AG20443 (cell line): ENCODE results near the gene CDK8.

Experiments
- DNase-seq: peaks from one replicate; pipeline ENCODE4 v3.0.0; 2012; ENCODE audit warnings: low spot score, mixed read lengths

CDK8 gene

DNA sequence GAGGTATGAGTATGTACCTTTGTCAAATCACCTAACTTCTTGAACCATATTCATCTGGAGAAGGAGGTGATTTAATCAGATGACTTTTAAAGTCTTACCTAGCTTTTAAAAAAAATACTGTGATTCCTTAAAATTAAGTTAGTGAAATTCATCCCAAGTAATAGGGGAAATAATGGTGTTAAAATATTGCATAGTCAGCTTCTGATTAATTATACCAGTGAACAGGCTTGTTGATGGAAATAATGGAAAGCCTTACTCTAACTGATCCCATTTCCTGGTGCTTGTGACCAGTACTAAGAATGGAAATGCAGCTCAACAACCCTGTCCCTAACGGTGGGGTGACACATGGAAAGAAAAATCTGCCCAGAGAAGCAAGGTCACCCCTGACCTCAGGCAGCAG is 130.7 kb downstream of the CDK8 start:
- DNase-seq, result no peak

DNA sequence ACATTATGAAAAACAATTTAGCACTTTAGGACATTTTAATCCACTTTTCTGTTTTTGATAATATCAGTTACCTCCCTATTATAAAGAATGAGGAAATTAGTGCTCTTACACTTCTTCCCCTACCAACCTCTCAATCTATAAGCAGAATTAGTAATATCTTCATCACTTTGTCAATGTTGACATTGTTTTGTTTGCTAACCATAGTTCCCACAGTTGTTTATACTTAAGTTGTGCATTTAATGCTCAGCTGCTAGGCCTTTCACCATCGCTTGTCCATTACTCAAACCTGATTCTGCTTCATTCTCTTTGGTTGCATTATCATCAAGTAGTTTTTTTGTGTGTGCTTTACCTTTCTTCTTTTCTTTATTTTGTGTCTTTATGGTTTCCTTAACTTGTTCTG is 132.1 kb downstream of the CDK8 start:
- no peak for DNase-seq

DNA sequence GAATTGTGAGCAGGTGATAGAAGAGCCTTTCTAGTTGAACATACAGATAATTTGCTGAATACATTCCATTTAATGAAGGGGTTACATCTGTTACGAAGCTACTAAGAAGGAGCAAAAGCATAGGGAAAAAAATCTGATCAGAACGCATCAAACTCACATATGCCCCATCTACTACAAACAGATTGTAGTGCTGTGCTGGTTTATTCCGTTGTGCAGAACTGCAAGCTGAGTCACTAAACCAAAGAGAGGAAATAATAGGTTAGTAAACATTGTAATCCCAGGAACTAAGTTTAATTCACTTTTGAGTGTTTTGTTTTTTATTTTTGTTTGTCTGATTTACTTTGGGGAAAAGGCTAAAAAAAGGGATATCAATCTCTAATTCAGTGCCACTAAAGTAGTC is 136.3 kb downstream of the CDK8 start:
- no peak for DNase-seq

GRCh38 chr13:26400545-26400944 is 146.6 kb downstream of the CDK8 start:
- DNase-seq, result no peak

GRCh38 chr13:26401069-26401468 is 147.1 kb downstream of the CDK8 start:
- DNase-seq, result no peak

DNA sequence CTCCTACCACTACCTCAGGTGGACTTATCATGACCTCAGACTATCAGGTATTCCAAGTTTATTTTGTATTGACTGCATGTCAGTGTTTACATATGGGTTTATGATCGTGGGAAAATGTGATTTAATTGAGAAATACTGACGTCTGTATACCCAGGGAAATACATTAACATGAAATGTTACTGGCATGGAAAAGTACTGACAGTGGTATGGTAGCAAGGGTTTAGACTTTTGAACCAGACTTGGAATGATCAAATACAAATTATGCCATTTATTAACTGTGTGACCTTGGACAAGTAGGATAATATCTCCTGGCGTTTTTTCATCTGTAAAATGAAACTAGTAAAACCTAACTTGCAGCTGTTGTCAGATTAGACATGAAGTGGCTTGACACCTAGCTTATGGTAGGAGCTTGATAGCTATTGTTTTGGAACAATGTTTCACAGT is 147.7 kb downstream of the CDK8 start:
- DNase-seq, result no peak

DNA sequence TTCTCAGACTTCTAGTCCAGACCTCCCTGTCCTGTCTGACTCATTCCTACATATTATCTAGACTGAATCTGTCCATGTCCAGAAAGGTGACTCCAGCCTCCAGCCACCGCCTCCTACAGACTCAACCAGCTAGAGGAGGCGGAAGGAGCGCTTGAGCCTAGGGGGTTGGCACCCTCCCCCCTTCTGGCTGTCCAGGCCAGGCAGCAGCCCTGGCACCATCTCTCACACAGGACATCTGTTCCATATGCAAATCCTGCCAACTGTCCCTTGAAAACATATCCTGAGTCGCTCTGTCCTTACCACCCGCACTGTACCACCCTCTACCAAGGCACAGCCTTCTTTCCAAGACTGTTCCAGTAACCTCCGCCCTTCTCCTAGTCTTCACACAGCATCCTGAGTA is 152.9 kb downstream of the CDK8 start:
- no peak for DNase-seq

DNA sequence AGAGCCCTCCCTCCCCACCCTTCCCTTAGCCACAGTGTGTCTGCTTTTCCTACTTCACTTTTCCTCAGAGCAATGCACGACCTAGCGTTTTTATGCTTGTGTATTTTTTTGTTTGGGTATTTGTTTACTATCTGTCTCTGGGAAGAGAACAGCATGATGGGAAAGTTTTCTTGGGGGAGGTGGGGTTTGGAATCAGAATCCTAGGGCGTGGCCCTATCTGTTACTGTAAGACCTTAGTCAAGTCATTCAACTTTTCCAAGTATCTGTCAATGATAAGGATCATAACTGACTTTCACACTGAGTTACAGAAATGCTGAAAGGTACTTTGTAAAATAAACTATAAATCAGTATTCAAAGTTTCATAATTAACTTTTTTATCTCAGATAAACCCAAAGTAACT is 157.3 kb downstream of the CDK8 start:
- DNase-seq, result no peak

DNA sequence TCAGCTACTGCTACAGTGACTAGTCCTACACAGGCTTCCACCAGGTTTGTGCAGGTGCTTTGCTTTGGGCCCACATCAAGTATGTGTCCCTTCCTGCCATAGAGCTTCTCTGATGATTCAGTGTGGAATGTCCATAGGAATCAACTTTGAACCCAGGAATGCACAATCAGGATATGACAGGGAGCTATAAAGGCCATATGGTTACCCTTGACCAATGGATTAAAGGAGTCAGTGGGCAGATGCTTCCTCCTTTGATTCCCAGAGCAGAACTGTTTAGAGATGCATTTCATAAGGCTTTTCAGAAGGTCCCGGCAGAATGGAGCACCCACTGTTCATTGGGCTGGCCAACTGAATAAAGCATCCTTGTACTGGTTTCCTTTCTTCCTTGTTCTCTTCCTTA is 158.3 kb downstream of the CDK8 start:
- no peak for DNase-seq

DNA sequence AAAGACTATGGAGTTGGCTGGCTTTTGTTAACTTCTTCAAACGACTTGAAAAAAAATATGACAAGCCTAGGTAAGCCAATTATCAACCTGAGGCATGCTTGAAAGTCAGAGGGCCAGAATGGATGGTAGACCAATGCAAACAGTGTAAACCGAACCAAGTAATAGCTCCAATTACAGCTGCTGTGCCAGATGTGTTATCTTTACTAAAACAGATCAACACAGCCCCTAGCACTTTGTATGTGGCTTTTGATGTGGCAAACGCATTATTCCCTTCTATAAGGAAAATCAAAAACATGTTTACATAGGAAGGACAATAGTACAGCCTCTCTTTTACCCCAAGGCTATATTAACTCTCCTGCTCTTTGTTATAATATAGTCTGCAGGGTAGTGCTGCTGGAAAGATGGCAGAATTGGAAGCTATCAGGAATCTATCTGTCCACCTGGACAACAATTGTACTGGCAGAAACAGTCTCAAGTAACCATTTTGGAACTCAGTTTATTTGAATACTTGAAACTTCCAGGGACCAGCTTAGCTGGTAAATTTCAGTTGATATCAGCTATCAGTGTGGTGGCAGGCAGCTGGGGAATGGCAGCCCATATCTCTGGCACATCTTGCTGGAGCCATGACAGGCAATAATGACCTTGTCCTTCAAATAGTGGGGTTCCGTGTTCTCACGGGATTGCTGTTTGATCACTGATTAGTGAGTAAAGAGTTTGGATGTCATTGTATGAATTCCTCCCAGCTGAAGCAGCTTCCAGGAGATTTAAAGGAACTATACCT is 159.2 kb downstream of the CDK8 start:
- no peak for DNase-seq

DNA sequence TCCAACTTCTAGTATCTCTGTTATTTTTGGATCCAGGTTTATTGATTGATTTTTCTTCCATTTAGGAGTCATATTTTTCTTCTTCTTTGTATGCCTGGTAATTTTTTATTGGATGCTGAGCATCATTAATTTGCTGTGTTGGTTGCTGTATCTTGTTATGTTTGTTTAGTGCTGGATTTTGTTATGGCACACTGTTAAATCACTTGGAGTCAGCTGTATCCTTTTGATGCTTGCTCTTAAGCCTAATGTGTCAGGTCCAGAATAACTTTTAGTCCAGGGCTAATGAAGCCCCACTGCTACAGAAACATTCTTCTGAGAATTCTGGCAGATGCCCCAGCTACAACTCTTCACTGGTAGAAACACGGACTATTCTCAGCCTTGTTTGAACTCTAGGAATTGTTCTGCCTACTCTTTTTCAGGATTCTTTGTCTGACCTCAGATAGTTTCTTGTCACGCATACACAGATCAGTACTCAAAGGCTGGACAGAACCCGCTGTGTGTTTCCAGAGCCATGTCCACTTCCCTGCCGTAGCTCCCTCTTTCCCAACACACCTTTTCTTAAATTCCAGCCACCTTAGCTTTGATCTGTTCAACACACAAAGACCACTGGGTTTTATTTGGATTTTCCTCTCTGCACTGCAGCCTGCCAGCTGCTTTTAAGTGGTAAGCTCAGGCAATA is 166.5 kb downstream of the CDK8 start:
- peak; percentile 38 for DNase-seq

- no peak for DNase-seq
These were observed 168.1 kb downstream of the CDK8 start for GRCh38 chr13:26422036-26422435.

DNA sequence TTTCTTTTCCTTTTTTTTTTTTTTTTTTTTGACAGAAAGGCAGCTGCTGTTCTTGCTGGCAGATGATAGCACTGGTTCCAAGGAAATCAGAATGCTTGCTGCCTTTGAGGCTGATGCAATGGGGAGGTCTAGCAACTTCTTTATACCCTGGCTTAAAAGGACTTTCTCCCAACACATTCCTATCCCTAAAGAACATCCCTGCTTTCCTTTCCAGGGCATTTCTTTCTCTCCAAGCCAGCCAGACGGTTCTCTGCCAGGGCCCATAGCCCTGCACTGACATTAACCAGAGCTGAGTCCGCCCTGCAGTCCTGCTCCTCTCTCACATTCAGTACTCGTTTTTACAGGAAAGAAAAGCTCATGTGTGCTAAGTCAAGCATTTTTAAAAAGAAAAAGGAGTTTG is 169.7 kb downstream of the CDK8 start:
- peak; percentile 65 for DNase-seq

DNA sequence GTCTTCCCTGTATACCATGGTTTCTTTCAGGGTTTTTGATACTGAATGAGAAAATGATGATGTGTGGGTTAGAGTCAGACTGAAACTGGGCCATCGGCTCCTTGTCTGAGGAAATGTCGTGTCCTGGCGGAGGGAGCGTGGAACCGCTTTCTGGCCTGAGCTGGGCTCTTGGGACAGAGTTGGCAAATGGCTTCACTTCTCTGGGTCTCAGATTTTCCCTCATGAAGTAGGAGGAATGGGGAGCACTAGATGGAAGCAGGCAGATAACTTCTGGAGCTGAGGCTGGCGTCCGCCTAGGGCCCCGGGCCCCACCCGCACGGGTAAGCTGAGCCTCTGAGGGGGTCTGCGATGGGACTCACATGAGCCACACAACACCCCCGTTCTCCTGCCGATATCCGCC is 170.3 kb downstream of the CDK8 start:
- no peak for DNase-seq

GRCh38 chr13:26425443-26426358 is 171.8 kb downstream of the CDK8 start:
- DNase-seq, result peak; percentile 25

DNA sequence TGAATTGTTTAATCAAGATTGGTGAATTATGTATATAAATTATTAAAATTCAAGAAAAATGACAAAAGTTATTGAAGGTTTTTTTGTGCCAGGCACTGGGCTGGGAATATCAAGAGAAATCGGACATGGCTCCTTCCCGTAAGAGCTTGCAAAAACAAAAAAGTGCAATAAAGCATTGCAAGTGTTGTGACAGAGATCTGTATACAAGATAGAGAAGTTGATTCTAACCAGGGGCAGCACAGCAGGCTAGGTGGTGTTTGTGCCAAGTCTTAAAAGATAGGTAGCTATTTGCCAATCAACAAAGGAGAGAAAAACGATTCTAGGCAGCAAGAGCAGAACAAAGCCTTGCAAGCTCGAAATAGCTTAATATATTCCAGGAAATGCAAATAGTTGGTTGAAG is 179.8 kb downstream of the CDK8 start:
- no peak for DNase-seq

DNA sequence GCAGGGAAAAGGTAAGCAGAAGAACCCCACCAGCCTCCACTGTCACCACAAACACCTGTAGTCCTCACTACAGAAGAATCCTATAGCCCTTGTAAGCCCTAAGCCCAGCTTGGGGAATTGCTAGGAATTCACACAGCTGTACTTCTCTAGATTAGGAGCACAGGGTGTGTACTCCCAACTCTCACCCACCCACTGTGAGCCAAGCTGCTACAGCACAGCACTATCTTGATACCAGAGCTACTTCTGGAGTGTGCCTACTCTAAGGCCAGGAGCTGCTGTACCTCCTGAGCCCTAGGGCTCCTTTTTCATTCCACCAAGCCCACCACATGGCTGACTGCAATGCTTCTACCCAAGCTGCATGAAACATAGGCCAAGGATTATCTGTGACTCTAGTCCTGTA is 181.2 kb downstream of the CDK8 start:
- no peak for DNase-seq

- DNase-seq, result no peak
These were observed 181.7 kb downstream of the CDK8 start for GRCh38 chr13:26435646-26436045.

DNA sequence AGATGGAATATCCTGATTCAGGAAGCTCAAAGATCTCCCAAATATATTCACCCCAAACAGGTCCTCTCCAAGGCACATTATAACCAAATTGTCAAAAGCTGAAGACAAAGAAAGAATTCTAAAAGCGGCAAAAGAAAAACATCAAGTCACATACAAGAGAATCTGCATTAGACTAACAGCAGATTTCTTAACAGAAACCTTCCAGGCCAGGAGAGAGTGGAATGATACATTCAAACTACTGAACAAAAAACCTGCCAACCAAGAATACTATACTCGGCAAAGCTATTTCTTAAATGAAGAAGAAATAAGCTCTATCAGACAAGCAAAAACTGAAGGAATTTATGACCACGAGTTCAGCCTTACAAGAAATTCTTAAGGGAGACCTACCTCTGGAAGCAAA is 183.0 kb downstream of the CDK8 start:
- DNase-seq, result no peak

- peak; percentile 67 for DNase-seq
These were observed 186.2 kb downstream of the CDK8 start for GRCh38 chr13:26440111-26440510.

DNA sequence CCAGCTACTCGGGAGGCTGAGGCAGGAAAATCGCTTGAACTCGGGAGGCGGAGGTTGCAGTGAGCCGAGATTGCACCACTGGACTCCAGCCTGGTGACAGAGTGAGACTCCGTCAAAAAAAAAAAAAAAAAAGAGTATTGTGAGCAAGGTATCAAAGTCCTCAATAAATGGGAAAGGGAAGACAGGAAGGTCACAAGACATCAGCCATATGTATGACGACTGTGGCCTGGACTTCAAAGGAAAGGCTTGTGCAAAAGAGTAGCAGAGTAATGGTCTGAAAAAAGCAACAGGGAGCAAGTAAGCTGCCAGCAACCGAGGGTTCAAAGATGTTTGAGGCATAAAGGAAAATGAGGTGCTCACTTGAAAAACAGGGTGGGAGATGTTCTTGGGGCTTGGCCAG is 187.5 kb downstream of the CDK8 start:
- no peak for DNase-seq

DNA sequence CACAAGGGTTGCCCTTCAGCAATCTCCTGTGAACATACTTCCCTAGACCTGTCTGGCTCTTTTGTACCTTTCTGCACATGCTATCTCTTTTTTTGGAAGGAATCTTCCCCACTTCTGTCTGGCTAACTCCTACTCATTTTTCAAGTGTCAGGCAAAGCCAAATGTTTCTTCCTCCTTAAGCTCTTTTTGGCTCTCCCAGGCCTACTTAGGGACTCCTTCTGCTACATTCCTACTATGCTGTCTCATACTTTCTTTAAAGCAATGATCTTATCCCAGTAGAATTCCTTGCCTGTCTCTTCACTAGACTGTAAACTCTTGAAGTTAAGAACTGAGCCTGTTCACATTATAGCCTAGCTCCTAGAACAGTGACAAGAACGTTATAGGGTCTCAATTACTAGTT is 188.6 kb downstream of the CDK8 start:
- DNase-seq, result peak; percentile 83

DNA sequence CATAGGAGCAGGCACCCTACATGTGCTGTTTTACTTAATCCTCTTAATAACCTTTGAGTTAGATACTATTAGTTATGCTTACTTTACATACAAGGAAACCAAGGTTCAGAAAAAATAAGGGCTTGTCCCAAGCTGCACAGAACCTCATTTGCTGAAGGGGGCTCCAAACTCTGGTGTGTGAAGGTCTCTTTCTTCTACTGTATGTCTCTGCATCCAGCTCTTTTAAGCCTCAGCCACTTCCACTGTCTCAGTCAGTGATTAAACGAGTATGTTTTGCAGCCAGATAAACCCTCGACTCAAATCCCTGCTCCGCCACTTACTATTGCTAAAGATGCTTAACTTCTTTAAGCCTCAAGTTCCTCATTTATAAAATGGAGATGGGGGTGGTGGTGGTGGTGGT is 191.2 kb downstream of the CDK8 start:
- no peak for DNase-seq
